ENCODE measurements around the gene CRAT. TPM values are rescaled to one million over a fixed set of nuclear protein-coding genes. Genes with fewer than 3 reads are reported as not detected.
A peak's percentile ranks its signal among the peaks of the same experiment; 100 is the strongest.

Gene CRAT
- total RNA-seq, 1 experiment from 2014 or later = 14.5 TPM

GRCh38 chr9:129081388-129081904 lies 29.1 kb downstream of the CRAT start:
- Mint-ChIP-seq H3K4me3 (ENCODE audit: unreplicated experiment) (peak overlapping the region; percentile 84), H3K9me3 (ENCODE audit: unreplicated experiment) (no peaks in the 10 kb centered on the region), H3K27ac (ENCODE audit: low read depth, unreplicated experiment) (peak overlapping the region; percentile 46), H3K4me1 (ENCODE audit: insufficient read depth, unreplicated experiment) (peaks cover 10% of the 10 kb centered on the region), H3K27me3 (ENCODE audit: insufficient read depth, unreplicated experiment) (no peaks in the 10 kb centered on the region), H3K36me3 (ENCODE audit: insufficient read depth, unreplicated experiment) (no peaks in the 10 kb centered on the region)
- TF ChIP-seq CTCF (IDR thresholded peaks at IDR 0.05; ENCODE audit: unreplicated experiment) = no peak
- peak; percentile 46 for DNase-seq (ENCODE audit: unreplicated experiment)
- intact Hi-C loops (cut with micrococcal nuclease) = no loop called here
- BruUV-seq (replicated peaks) = TSS peak; percentile 50
- ChIA-PET CTCF (interaction anchor here (0.6 to 1.2 kb wide), 5 partner anchors 28 to 541 kb away, joined by 3 to 6 read pairs (median 4); no protein-coding TSS in a partner anchor), POLR2A (interaction anchor here (0.7 to 2.3 kb wide), 15 partner anchors 9 to 711 kb away, joined by 3 to 10 read pairs (median 4); partner anchors contain the start of genes DOLK, MIGA2, NUP188 and PTPA)

GRCh38 chr9:129080601-129081387 lies 29.8 kb downstream of the CRAT start, which contains the start of gene DOLPP1:
DOLPP1 (plus strand) TSS chr9:129081111; CDS start chr9:129081132, 21 bp downstream.
- Mint-ChIP-seq H3K27ac (ENCODE audit: low read depth, unreplicated experiment) (peak within 1 kb of the TSS; percentile 46), H3K4me1 (ENCODE audit: insufficient read depth, unreplicated experiment) (peaks cover 10% of the 10 kb centered on the region), H3K9me3 (ENCODE audit: unreplicated experiment) (no peaks in the 10 kb centered on the region), H3K27me3 (ENCODE audit: insufficient read depth, unreplicated experiment) (no peaks in the 10 kb centered on the region), H3K36me3 (ENCODE audit: insufficient read depth, unreplicated experiment) (no peaks in the 10 kb centered on the region), H3K4me3 (ENCODE audit: unreplicated experiment) (peak within 1 kb of the TSS; percentile 84)
- no TSS peak for BruUV-seq (replicated peaks)
- no peak for TF ChIP-seq CTCF (IDR thresholded peaks at IDR 0.05; ENCODE audit: unreplicated experiment)
- ChIA-PET CTCF (interaction anchor here (0.5 to 1.2 kb wide), 6 partner anchors 27 to 709 kb away, joined by 3 to 4 read pairs (median 3); no protein-coding TSS in a partner anchor), POLR2A (interaction anchor here (0.7 to 2.3 kb wide), 17 partner anchors 9 to 710 kb away, joined by 3 to 10 read pairs (median 4); partner anchors contain the start of genes DOLK, MIGA2, NUP188 and PTPA)
- DNase-seq (ENCODE audit: unreplicated experiment) = peak; percentile 99
- intact Hi-C loops (cut with micrococcal nuclease) = no loop called here

GRCh38 chr9:129080298-129080600 lies 30.3 kb downstream of the CRAT start:
- Mint-ChIP-seq H3K27ac (ENCODE audit: low read depth, unreplicated experiment) (no peak overlapping the region), H3K4me1 (ENCODE audit: insufficient read depth, unreplicated experiment) (peaks cover 10% of the 10 kb centered on the region), H3K27me3 (ENCODE audit: insufficient read depth, unreplicated experiment) (no peaks in the 10 kb centered on the region), H3K36me3 (ENCODE audit: insufficient read depth, unreplicated experiment) (no peaks in the 10 kb centered on the region), H3K9me3 (ENCODE audit: unreplicated experiment) (no peaks in the 10 kb centered on the region), H3K4me3 (ENCODE audit: unreplicated experiment) (peak overlapping the region; percentile 84)
- DNase-seq (ENCODE audit: unreplicated experiment) = no peak
- TF ChIP-seq CTCF (IDR thresholded peaks at IDR 0.05; ENCODE audit: unreplicated experiment) = no peak
- ChIA-PET CTCF (interaction anchor here (0.5 to 1.2 kb wide), 6 partner anchors 9 to 1026 kb away, joined by 3 to 4 read pairs (median 3); no protein-coding TSS in a partner anchor), POLR2A (interaction anchor here (0.9 to 2.3 kb wide), 12 partner anchors 10 to 710 kb away, joined by 3 to 10 read pairs (median 4); partner anchors contain the start of genes MIGA2, PTPA and URM1)
- BruUV-seq (replicated peaks) = no TSS peak
- intact Hi-C loops (cut with micrococcal nuclease) = no loop called here

- TF ChIP-seq CTCF (IDR thresholded peaks at IDR 0.05; ENCODE audit: unreplicated experiment) = no peak
- Mint-ChIP-seq H3K36me3 (ENCODE audit: insufficient read depth, unreplicated experiment) (no peaks in the 10 kb centered on the region), H3K4me3 (ENCODE audit: unreplicated experiment) (peak overlapping the region; percentile 84), H3K4me1 (ENCODE audit: insufficient read depth, unreplicated experiment) (peaks cover 10% of the 10 kb centered on the region), H3K9me3 (ENCODE audit: unreplicated experiment) (no peaks in the 10 kb centered on the region), H3K27ac (ENCODE audit: low read depth, unreplicated experiment) (no peak overlapping the region), H3K27me3 (ENCODE audit: insufficient read depth, unreplicated experiment) (no peaks in the 10 kb centered on the region)
- ChIA-PET POLR2A (interaction anchor here (0.9 to 2.3 kb wide), 5 partner anchors 10 to 189 kb away, joined by 3 to 9 read pairs (median 7); partner anchors contain the start of gene PTPA), CTCF (interaction anchor here (0.6 kb wide), 2 partner anchors 9 to 1027 kb away, joined by 3 read pairs; no protein-coding TSS in a partner anchor)
- intact Hi-C loops (cut with micrococcal nuclease) = no loop called here
- BruUV-seq (replicated peaks) = no TSS peak
- no peak for DNase-seq (ENCODE audit: unreplicated experiment)
Observed at GRCh38 chr9:129079829-129080228, 30.8 kb downstream of the CRAT start.

Measured in MCF 10A (cell line).